Caco-2 (cell line): Measurements from ENCODE around the gene KIF27. TPM values are rescaled to one million over a fixed set of nuclear protein-coding genes. Genes with fewer than 3 reads are reported as not detected.

Experiments
- Bru-seq: library from RNA; stranded (reverse); fragments of 400-500 nt; gene quantifications from one replicate; lab custom pipeline; 2021; lab: Mats Ljungman, UMichigan
- BruChase-seq, 2 experiments: library from RNA; stranded (reverse); fragments of 400-500 nt; gene quantifications; one replicate each; lab custom pipeline; 2021; lab: Mats Ljungman, UMichigan
- BruUV-seq: library from RNA; stranded (reverse); fragments of 400-500 nt; replicated peaks from 2 replicates; lab custom pipeline; 2021; lab: Mats Ljungman, UMichigan
- CTCF ChIA-PET: fragments of 300-600 bp; sonication (Branson Sonifier 250); formaldehyde crosslinking; loops from one replicate; lab custom pipeline; 2022; ENCODE audit warnings: antibody characterized with exemption; lab: Charles Lee
- POLR2A ChIA-PET: fragments of 300-600 bp; sonication (Branson Sonifier 250); formaldehyde crosslinking; loops from one replicate; lab custom pipeline; 2022; ENCODE audit warnings: antibody characterized with exemption; lab: Charles Lee
- DNase-seq, 2 experiments: peaks; one replicate each; pipeline versions ENCODE4 v3.0.0 to v3.0.0-alpha.2; 2020 to 2022
- H3K27me3 ChIP-seq: replicated peaks from 2 replicates; pipeline ENCODE4 v1.6.0; 2011; ENCODE audit warnings: low read length; ENCODE audit not compliant: control insufficient read depth, insufficient read depth
- H3K36me3 ChIP-seq: 2 replicates; pipeline ENCODE4 v1.5.1; 2011; ENCODE audit warnings: low read length; ENCODE audit not compliant: control insufficient read depth, insufficient read depth
- H3K4me1 ChIP-seq: fragments of 250-450 bp; sonication (Bioruptor Pico); 2 replicates; pipeline ENCODE4 v1.5.1; 2020; ENCODE audit warnings: mild to moderate bottlenecking
- H3K4me3 ChIP-seq: 2 replicates; pipeline ENCODE4 v1.5.1; 2011; ENCODE audit warnings: low read depth, mild to moderate bottlenecking, control low read depth, low read length
- H3K9me3 ChIP-seq: fragments of 250-450 bp; sonication (Bioruptor Pico); 2 replicates; pipeline ENCODE4 v1.5.1; 2020; ENCODE audit warnings: mild to moderate bottlenecking, moderate library complexity
- H3K27ac Mint-ChIP-seq: one replicate; pipeline ENCODE4 v1.8.0; 2022; ENCODE audit warnings: mixed read lengths; ENCODE audit not compliant: unreplicated experiment
- H3K27me3 Mint-ChIP-seq: one replicate; pipeline ENCODE4 v1.8.0; 2022; ENCODE audit warnings: mixed read lengths; ENCODE audit not compliant: insufficient read depth, unreplicated experiment
- H3K36me3 Mint-ChIP-seq: one replicate; pipeline ENCODE4 v1.8.0; 2022; ENCODE audit warnings: mild to moderate bottlenecking, mixed read lengths; ENCODE audit not compliant: insufficient read depth, unreplicated experiment
- H3K4me1 Mint-ChIP-seq: one replicate; pipeline ENCODE4 v1.8.0; 2022; ENCODE audit warnings: low read depth, mixed read lengths; ENCODE audit not compliant: unreplicated experiment
- H3K4me3 Mint-ChIP-seq: one replicate; pipeline ENCODE4 v1.8.0; 2022; ENCODE audit warnings: mild to moderate bottlenecking, moderate library complexity, mixed read lengths; ENCODE audit not compliant: unreplicated experiment
- H3K9me3 Mint-ChIP-seq: one replicate; pipeline ENCODE4 v1.8.0; 2022; ENCODE audit warnings: mixed read lengths; ENCODE audit not compliant: unreplicated experiment
- intact Hi-C: fragments of 100-400 bp; cut with micrococcal nuclease; formaldehyde crosslinking; loops from one replicate; pipeline ENCODE4 v1.10.0; 2022; ENCODE audit not compliant: unreplicated experiment
- long read RNA-seq: library from polyadenylated mRNA; stranded (forward); transcript quantifications from one replicate; pipeline ENCODE4 v2.0.0, GENCODE V29; 2022
- total RNA-seq: library from RNA; stranded (reverse); gene quantifications from 2 replicates; pipeline ENCODE4 v1.2.3, GENCODE V29; 2022
- TF ChIP-seq, protein P1 (sequence below), 2 experiments: fragments of 200-600 bp in 1 of 2; IDR thresholded peaks; 1 replicate in 1 of 2; 2 replicates in 1 of 2; pipeline versions ENCODE4 v1.5.1 to v1.8.0; 2011 to 2022; ENCODE audit warnings: antibody characterized with exemption in 1 of 2, control low read depth in 1 of 2, inconsistent platforms in 1 of 2, low read depth in 1 of 2, low read length in 1 of 2, mild to moderate bottlenecking in 1 of 2, moderate library complexity in 1 of 2; ENCODE audit not compliant: insufficient read depth in 1 of 2, severe bottlenecking in 1 of 2, unreplicated experiment in 1 of 2

The KIF27 gene, protein sequence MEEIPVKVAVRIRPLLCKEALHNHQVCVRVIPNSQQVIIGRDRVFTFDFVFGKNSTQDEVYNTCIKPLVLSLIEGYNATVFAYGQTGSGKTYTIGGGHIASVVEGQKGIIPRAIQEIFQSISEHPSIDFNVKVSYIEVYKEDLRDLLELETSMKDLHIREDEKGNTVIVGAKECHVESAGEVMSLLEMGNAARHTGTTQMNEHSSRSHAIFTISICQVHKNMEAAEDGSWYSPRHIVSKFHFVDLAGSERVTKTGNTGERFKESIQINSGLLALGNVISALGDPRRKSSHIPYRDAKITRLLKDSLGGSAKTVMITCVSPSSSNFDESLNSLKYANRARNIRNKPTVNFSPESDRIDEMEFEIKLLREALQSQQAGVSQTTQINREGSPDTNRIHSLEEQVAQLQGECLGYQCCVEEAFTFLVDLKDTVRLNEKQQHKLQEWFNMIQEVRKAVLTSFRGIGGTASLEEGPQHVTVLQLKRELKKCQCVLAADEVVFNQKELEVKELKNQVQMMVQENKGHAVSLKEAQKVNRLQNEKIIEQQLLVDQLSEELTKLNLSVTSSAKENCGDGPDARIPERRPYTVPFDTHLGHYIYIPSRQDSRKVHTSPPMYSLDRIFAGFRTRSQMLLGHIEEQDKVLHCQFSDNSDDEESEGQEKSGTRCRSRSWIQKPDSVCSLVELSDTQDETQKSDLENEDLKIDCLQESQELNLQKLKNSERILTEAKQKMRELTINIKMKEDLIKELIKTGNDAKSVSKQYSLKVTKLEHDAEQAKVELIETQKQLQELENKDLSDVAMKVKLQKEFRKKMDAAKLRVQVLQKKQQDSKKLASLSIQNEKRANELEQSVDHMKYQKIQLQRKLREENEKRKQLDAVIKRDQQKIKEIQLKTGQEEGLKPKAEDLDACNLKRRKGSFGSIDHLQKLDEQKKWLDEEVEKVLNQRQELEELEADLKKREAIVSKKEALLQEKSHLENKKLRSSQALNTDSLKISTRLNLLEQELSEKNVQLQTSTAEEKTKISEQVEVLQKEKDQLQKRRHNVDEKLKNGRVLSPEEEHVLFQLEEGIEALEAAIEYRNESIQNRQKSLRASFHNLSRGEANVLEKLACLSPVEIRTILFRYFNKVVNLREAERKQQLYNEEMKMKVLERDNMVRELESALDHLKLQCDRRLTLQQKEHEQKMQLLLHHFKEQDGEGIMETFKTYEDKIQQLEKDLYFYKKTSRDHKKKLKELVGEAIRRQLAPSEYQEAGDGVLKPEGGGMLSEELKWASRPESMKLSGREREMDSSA (N-terminal part only)
- 1.8 and 2.0 TPM in 2 replicates for total RNA-seq
- Bru-seq, nascent RNA: percentile 43 among the genes with signal in this experiment
- percentile 46 among the genes with signal in this experiment for BruChase-seq, experiment 1, labeled RNA remaining after a 2-hour chase
- BruChase-seq, experiment 2, labeled RNA remaining after a 6-hour chase: percentile 42 among the genes with signal in this experiment
- long read RNA-seq, partial matches to known transcripts: 0 of 2 reads
- long read RNA-seq, other reads (novel, unspliced or antisense): 2 of 2 reads

DNA sequence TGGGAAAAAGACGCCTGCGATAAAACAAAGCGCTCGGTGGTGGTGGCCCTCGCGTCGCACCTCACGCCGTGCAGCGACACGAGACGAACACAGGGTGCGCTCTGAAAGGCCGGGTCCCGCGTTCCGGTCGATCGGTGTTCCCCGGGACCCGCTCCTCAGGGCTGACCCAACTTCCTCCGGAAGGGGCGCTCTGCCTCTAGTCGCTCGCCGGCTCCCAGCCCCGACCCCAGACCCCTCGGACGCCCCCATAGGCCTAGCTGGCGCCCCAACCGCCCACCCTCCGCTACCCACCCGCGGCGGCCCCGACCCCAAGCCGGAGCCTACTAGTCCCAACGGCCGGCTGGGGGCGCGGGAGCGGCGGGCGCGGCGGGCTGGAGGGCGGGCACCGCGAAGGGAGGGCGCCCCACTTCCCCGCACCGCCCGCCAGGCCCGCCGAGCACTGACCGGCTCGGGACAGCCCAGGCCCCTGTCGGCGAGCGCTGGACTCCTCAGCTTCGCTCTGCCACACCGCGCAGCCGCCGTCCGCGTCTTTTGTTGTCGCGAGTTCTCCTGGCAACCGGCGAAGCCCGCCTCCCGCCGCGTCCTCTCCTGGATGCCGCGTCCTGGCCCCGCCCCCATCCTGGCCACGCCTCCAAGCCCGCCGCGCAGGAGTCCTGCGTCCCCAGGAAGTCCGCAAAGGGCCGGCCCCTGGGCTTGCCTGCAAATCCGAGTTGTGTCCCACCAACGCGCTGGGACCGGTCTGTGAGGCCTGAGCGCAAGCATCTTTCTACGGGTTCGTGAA lies at the start of gene KIF27:
KIF27 (minus strand) TSS at position 506 of the 781 bp plus-strand sequence. CDS start 5,841 bp downstream, outside the sequence.
- Histone ChIP-seq H3K36me3 (no peaks in the 10 kb centered on the region), H3K9me3 (no peaks in the 10 kb centered on the region), H3K27me3 (no peaks in the 10 kb centered on the region), H3K4me1 (no peaks in the 10 kb centered on the region), H3K4me3 (peak within 1 kb of the TSS; percentile 52)
- H3K9me3 Mint-ChIP-seq: no peaks in the 10 kb centered on the region
- no peaks in the 10 kb centered on the region for H3K36me3 Mint-ChIP-seq
- H3K27ac Mint-ChIP-seq: peak within 1 kb of the TSS; percentile 82
- ChIA-PET POLR2A (no interaction called here), CTCF (interaction anchor here (0.6 kb wide), 1 partner anchor 1023 kb away, joined by 4 read pairs; no protein-coding TSS in a partner anchor)
- intact Hi-C loops: loop anchor here (1.0 to 10.0 kb wide), 4 partner anchors 36 to 340 kb away; partner anchors contain the start of genes HNRNPK, IDNK and RMI1
- no peaks in the 10 kb centered on the region for H3K27me3 Mint-ChIP-seq
- BruUV-seq: TSS peak; percentile 99
- DNase-seq: peak; percentile 96
- TF ChIP-seq, protein P1, sequence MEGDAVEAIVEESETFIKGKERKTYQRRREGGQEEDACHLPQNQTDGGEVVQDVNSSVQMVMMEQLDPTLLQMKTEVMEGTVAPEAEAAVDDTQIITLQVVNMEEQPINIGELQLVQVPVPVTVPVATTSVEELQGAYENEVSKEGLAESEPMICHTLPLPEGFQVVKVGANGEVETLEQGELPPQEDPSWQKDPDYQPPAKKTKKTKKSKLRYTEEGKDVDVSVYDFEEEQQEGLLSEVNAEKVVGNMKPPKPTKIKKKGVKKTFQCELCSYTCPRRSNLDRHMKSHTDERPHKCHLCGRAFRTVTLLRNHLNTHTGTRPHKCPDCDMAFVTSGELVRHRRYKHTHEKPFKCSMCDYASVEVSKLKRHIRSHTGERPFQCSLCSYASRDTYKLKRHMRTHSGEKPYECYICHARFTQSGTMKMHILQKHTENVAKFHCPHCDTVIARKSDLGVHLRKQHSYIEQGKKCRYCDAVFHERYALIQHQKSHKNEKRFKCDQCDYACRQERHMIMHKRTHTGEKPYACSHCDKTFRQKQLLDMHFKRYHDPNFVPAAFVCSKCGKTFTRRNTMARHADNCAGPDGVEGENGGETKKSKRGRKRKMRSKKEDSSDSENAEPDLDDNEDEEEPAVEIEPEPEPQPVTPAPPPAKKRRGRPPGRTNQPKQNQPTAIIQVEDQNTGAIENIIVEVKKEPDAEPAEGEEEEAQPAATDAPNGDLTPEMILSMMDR (IDR thresholded peaks at IDR 0.05; ENCODE audit: insufficient read depth in 1 of 2, low read depth in 1 of 2, low read length in 1 of 2, severe bottlenecking in 1 of 2, unreplicated experiment in 1 of 2): peak; percentile 29 to 42
- H3K4me1 Mint-ChIP-seq: no peaks in the 10 kb centered on the region
- peak within 1 kb of the TSS; percentile 71 for H3K4me3 Mint-ChIP-seq

DNA sequence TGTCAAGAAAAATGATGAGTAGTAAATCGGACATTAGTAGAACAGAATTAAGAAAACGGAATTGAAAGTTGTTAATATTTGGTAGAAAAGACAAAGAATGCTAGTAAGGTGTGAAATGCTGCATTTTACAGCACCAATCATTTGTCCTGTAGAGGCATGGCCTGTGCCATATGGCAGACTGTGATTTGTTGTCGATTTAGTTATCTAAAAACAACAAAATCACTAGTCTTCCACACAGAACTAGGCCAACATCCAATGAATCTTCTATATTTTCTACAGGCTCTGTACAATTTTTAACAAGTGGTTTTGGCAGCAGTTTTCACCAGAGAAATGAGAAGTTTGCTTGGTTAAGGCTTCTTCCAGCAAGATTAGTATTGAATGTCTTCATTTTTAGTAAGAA lies 48.4 kb upstream of the KIF27 start:
- peaks cover 99% of the 10 kb centered on the region for H3K36me3 Mint-ChIP-seq
- no peaks in the 10 kb centered on the region; the same call in none of the 2 replicates for H3K36me3 ChIP-seq
- no peak overlapping the region for H3K27ac Mint-ChIP-seq

More for the DNA sequence above, 48.4 kb upstream of the KIF27 start:
- H3K9me3 Mint-ChIP-seq: no peaks in the 10 kb centered on the region
- intact Hi-C loops: no loop called here
- POLR2A ChIA-PET: no interaction called here
- H3K4me1 Mint-ChIP-seq: peaks cover 11% of the 10 kb centered on the region
- TF ChIP-seq, protein P1 (IDR thresholded peaks at IDR 0.05; ENCODE audit: insufficient read depth in 1 of 2, low read depth in 1 of 2, low read length in 1 of 2, severe bottlenecking in 1 of 2, unreplicated experiment in 1 of 2): no peak
- Histone ChIP-seq H3K4me1 (0 out of 2 replicates have a peak, but pooled peaks cover 3% of the 10 kb centered on the region), H3K9me3 (no peaks in the 10 kb centered on the region), H3K4me3 (no peak overlapping the region), H3K27me3 (no peaks in the 10 kb centered on the region)
- H3K4me3 Mint-ChIP-seq: no peak overlapping the region
- CTCF ChIA-PET: no interaction called here
- no TSS peak for BruUV-seq
- no peak for DNase-seq
- no peaks in the 10 kb centered on the region for H3K27me3 Mint-ChIP-seq
